Nephron (organoid): ENCODE data around the gene BRSK1.

Experiments
- H3K27ac Mint-ChIP-seq, 3 experiments: 2 replicates each; pipeline ENCODE4 v1.8.0; 2020; ENCODE audit warnings: mixed read lengths in 3 of 3, mild to moderate bottlenecking in 2 of 3, moderate library complexity in 1 of 3
- H3K27me3 Mint-ChIP-seq: 2 replicates; pipeline ENCODE4 v1.8.0; 2021; ENCODE audit warnings: low read depth, mild to moderate bottlenecking, moderate library complexity, mixed read lengths
- H3K36me3 Mint-ChIP-seq: 2 replicates; pipeline ENCODE4 v1.8.0; 2020; ENCODE audit warnings: low read depth, mixed read lengths
- H3K4me1 Mint-ChIP-seq: 2 replicates; pipeline ENCODE4 v1.8.0; 2020; ENCODE audit warnings: mixed read lengths
- H3K4me3 Mint-ChIP-seq, 3 experiments: 2 replicates each; pipeline ENCODE4 v1.8.0; 2020; ENCODE audit warnings: mild to moderate bottlenecking in 3 of 3, mixed read lengths in 3 of 3, moderate library complexity in 2 of 3
- H3K9me3 Mint-ChIP-seq: 2 replicates; pipeline ENCODE4 v1.8.0; 2020; ENCODE audit warnings: mixed read lengths
- CTCF ChIP-seq, 3 experiments: fragments of 200-600 bp; sonication (generic); IDR thresholded peaks; one replicate each; pipeline ENCODE4 v1.5.0; 2021; ENCODE audit warnings: antibody characterized with exemption in 3 of 3; ENCODE audit not compliant: unreplicated experiment in 3 of 3

BRSK1 gene

DNA sequence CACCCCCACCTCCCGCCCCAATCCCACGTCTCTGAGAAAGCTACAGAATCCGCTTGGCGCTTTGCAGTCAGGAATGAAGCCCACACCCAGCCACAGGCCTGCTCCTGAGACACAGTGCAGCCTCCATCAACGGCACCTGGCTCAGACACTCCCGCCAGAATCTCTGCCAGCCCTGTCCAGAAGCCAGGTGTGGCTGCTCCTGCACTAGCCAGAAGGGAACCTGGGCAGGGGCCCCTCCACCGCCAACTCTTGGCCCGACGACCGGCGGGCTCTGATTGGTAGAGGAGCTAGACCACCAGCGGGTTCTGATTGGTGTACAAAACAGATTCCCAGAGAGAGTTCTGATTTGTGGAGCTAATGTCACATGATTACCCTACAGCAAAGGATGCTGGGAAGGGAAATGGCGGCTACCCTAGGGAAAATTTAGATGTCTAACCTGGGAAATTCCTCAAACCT is 22.1 kb upstream of the BRSK1 start:
- H3K27ac Mint-ChIP-seq: no peak overlapping the region
- no peak for TF ChIP-seq CTCF (IDR thresholded peaks at IDR 0.05; ENCODE audit: unreplicated experiment in 3 of 3)
- peaks cover 12% of the 10 kb centered on the region for H3K36me3 Mint-ChIP-seq
- H3K4me3 Mint-ChIP-seq: peak overlapping the region in 1 of 3 experiments; percentile 25
- peaks cover 5% of the 10 kb centered on the region for H3K27me3 Mint-ChIP-seq
- H3K4me1 Mint-ChIP-seq: peaks cover 15% of the 10 kb centered on the region
- H3K9me3 Mint-ChIP-seq: peaks cover 5% of the 10 kb centered on the region

GRCh38 chr19:55262359-55262758 is 21.4 kb upstream of the BRSK1 start:
- H3K9me3 Mint-ChIP-seq: peaks cover 7% of the 10 kb centered on the region
- peaks cover 14% of the 10 kb centered on the region for H3K36me3 Mint-ChIP-seq
- H3K27ac Mint-ChIP-seq: no peak overlapping the region
- H3K27me3 Mint-ChIP-seq: peaks cover 5% of the 10 kb centered on the region
- no peak for TF ChIP-seq CTCF (IDR thresholded peaks at IDR 0.05; ENCODE audit: unreplicated experiment in 3 of 3)
- no peak overlapping the region for H3K4me3 Mint-ChIP-seq
- H3K4me1 Mint-ChIP-seq: peaks cover 9% of the 10 kb centered on the region

- Mint-ChIP-seq H3K36me3 (peaks cover 26% of the 10 kb centered on the region), H3K27ac (no peak overlapping the region), H3K4me3 (no peak overlapping the region), H3K27me3 (peaks cover 5% of the 10 kb centered on the region), H3K9me3 (peaks cover 9% of the 10 kb centered on the region), H3K4me1 (peaks cover 7% of the 10 kb centered on the region)
- TF ChIP-seq CTCF (IDR thresholded peaks at IDR 0.05; ENCODE audit: unreplicated experiment in 3 of 3): no peak
Measured at GRCh38 chr19:55264531-55264930, 19.3 kb upstream of the BRSK1 start.

DNA sequence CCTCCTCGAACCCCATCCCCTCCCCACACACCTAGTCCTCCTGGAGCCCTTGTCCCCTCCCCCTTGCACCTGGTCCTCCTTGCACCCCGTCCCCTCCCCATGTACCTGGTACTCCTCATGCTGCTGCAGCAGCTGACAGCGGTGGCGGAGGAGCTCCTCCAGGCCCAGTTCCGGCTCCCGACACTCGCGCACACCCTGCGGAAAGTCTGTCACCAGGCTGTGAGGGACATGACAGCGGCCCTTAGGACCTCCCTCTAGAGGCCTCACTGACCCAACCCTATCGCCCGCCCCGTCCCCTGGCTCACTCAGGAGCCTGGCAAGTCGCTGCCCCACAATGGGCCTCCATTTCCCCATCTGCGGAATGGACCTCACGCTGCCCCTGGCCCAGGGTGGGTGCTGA is 18.6 kb upstream of the BRSK1 start:
- Mint-ChIP-seq H3K9me3 (peaks cover 9% of the 10 kb centered on the region), H3K36me3 (peaks cover 30% of the 10 kb centered on the region), H3K4me3 (no peak overlapping the region), H3K27ac (no peak overlapping the region), H3K4me1 (peaks cover 7% of the 10 kb centered on the region), H3K27me3 (peaks cover 5% of the 10 kb centered on the region)
- TF ChIP-seq CTCF (IDR thresholded peaks at IDR 0.05; ENCODE audit: unreplicated experiment in 3 of 3): no peak

- Mint-ChIP-seq H3K36me3 (peaks cover 34% of the 10 kb centered on the region), H3K27ac (peak overlapping the region in 1 of 3 experiments; percentile 2), H3K9me3 (peaks cover 9% of the 10 kb centered on the region), H3K4me1 (peaks cover 7% of the 10 kb centered on the region), H3K4me3 (peak overlapping the region in 1 of 3 experiments; percentile 20), H3K27me3 (peaks cover 5% of the 10 kb centered on the region)
- no peak for TF ChIP-seq CTCF (IDR thresholded peaks at IDR 0.05; ENCODE audit: unreplicated experiment in 3 of 3)
Measured at GRCh38 chr19:55265723-55266386, 17.9 kb upstream of the BRSK1 start.

DNA sequence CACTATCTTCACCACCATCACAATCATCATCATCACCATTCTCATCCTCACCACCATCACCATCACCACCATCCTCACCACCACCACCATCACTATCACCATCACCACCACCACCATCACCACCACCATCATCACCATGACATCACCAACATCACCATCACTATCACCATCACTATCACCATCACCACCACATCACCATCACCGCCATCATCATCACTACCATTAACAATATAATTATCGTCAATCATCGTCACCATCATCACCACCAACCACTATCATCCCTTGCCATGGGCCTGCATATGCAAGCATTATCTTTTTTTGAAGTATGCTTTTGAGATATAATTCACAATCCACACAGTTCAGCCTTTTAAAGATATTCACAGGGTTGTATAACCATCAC is 17.4 kb upstream of the BRSK1 start:
- peaks cover 7% of the 10 kb centered on the region for H3K4me1 Mint-ChIP-seq
- peaks cover 5% of the 10 kb centered on the region for H3K27me3 Mint-ChIP-seq
- peaks cover 9% of the 10 kb centered on the region for H3K9me3 Mint-ChIP-seq
- peak overlapping the region in 1 of 3 experiments; percentile 2 for H3K27ac Mint-ChIP-seq
- peak overlapping the region in 1 of 3 experiments; percentile 20 for H3K4me3 Mint-ChIP-seq
- TF ChIP-seq CTCF (IDR thresholded peaks at IDR 0.05; ENCODE audit: unreplicated experiment in 3 of 3): no peak
- peaks cover 37% of the 10 kb centered on the region for H3K36me3 Mint-ChIP-seq
